Fibroblast of lung (primary cell): Measurements from ENCODE around the gene PRKCG. TPM values are rescaled to one million over a fixed set of nuclear protein-coding genes. Genes with fewer than 3 reads are reported as not detected.

ENCODE experiments used
- DNase-seq, 2 donors: peaks; one replicate each; pipeline versions ENCODE4 v3.0.0 to v3.0.0-alpha.2; 2010; ENCODE audit warnings: low read depth in 2 of 2
- H2AFZ ChIP-seq: 2 replicates; pipeline ENCODE4 v1.5.1; 2012; ENCODE audit warnings: low read length, control low read depth, inconsistent platforms
- H3K27ac ChIP-seq: 2 replicates; pipeline ENCODE4 v1.5.1; 2011; ENCODE audit warnings: low read length, control low read depth; ENCODE audit not compliant: insufficient read depth
- H3K27me3 ChIP-seq: 2 replicates; pipeline ENCODE4 v1.5.1; 2011; ENCODE audit warnings: mild to moderate bottlenecking, low read length; ENCODE audit not compliant: control insufficient read depth, insufficient read depth
- H3K36me3 ChIP-seq: 2 replicates; pipeline ENCODE4 v1.5.1; 2011; ENCODE audit warnings: low read length; ENCODE audit not compliant: control insufficient read depth, insufficient read depth
- H3K4me1 ChIP-seq: 2 replicates; pipeline ENCODE4 v1.5.1; 2011; ENCODE audit warnings: low read length; ENCODE audit not compliant: control insufficient read depth, insufficient read depth; ENCODE audit errors: extremely low read depth
- H3K4me2 ChIP-seq: 2 replicates; pipeline ENCODE4 v1.5.1; 2011; ENCODE audit warnings: low read length, control low read depth; ENCODE audit not compliant: insufficient read depth; ENCODE audit errors: extremely low read depth
- H3K4me3 ChIP-seq, 4 experiments: fragments of 200-600 bp in 1 of 4; sonication (generic) in 1 of 4; replicated peaks in 1 of 4; 2 replicates each; pipeline ENCODE4 v1.5.1; 2011 to 2016; ENCODE audit warnings: low read length in 4 of 4, low read depth in 3 of 4, mild to moderate bottlenecking in 3 of 4, control low read depth in 2 of 4, inconsistent platforms in 1 of 4, mixed read lengths in 1 of 4; ENCODE audit not compliant: insufficient read depth in 1 of 4; ENCODE audit errors: control extremely low read depth in 1 of 4
- H3K79me2 ChIP-seq: 2 replicates; pipeline ENCODE4 v1.5.1; 2012; ENCODE audit warnings: mild to moderate bottlenecking, low read length, inconsistent platforms; ENCODE audit not compliant: control insufficient read depth, insufficient read depth
- H3K9ac ChIP-seq: 2 replicates; pipeline ENCODE4 v1.5.1; 2011; ENCODE audit warnings: mild to moderate bottlenecking, low read length, control low read depth; ENCODE audit not compliant: insufficient read depth
- H3K9me3 ChIP-seq: 2 replicates; pipeline ENCODE4 v1.5.1; 2012; ENCODE audit warnings: low read depth, low read length; ENCODE audit not compliant: control insufficient read depth, insufficient read depth
- H4K20me1 ChIP-seq: 2 replicates; pipeline ENCODE4 v1.5.1; 2011; ENCODE audit warnings: low read length; ENCODE audit not compliant: control insufficient read depth, insufficient read depth; ENCODE audit errors: extremely low read depth
- CTCF ChIP-seq, 2 donors: IDR thresholded peaks in 1 of 2; conservative IDR thresholded peaks in 1 of 2; 1 replicate in 1 of 2; 2 replicates in 1 of 2; pipeline ENCODE4 v1.5.1; 2011 to 2012; ENCODE audit warnings: low read length in 2 of 2, control low read depth in 1 of 2, inconsistent platforms in 1 of 2, low read depth in 1 of 2, mild to moderate bottlenecking in 1 of 2
- EZH2 ChIP-seq: IDR thresholded peaks from 2 replicates; pipeline ENCODE4 v1.5.1; 2012; ENCODE audit warnings: low read length, control low read depth, mild to moderate bottlenecking; ENCODE audit errors: missing control alignments
- polyA plus RNA-seq, 2 donors: library from polyadenylated mRNA; depleted of rRNA in 1 of 2; stranded (reverse) in 1 of 2; unstranded in 1 of 2; fragments of >200 nt; gene quantifications; 2 replicates each; pipeline ENCODE4 v1.2.1, GENCODE V29; 2011 to 2012; ENCODE audit warnings: missing spikeins in 1 of 2
- total RNA-seq: library from RNA; depleted of rRNA; stranded (reverse); fragments of >200 nt; gene quantifications from 2 replicates; pipeline ENCODE4 v1.2.1, GENCODE V29; 2014

Gene PRKCG
- total and polyA plus RNA-seq, 2 donors (not counting 1 experiment from before 2014, with no cell fraction given) = not detected

- H4K20me1 ChIP-seq = no peaks in the 10 kb centered on the region
Measured at GRCh38 chr19:53870485-53870844, 11.5 kb upstream of the PRKCG start.

GRCh38 chr19:53871454-53871853 is 10.5 kb upstream of the PRKCG start:
- H2AFZ ChIP-seq = no peak overlapping the region
- no peak overlapping the region for H3K4me3 ChIP-seq
- H3K9ac ChIP-seq = no peak overlapping the region
- H3K27me3 ChIP-seq = no peaks in the 10 kb centered on the region
- TF ChIP-seq EZH2 (no peak), CTCF (conservative IDR thresholded peaks at IDR 0.05 in 1 of 2, IDR thresholded peaks at IDR 0.05 in 1 of 2; ENCODE audit: low read depth in 1 of 2, low read length in 2 of 2) (no peak)
- no peak overlapping the region for H3K4me2 ChIP-seq
- H3K36me3 ChIP-seq = peaks cover 18% of the 10 kb centered on the region
- peaks cover 30% of the 10 kb centered on the region for H3K79me2 ChIP-seq
- no peak for DNase-seq
- H3K27ac ChIP-seq = no peak overlapping the region
- no peaks in the 10 kb centered on the region for H3K9me3 ChIP-seq
- H3K4me1 ChIP-seq = peaks cover 4% of the 10 kb centered on the region
- no peaks in the 10 kb centered on the region for H4K20me1 ChIP-seq

More at GRCh38 chr19:53870485-53870844, 11.5 kb upstream of the PRKCG start:
- H3K4me1 ChIP-seq = peaks cover 7% of the 10 kb centered on the region
- peaks cover 18% of the 10 kb centered on the region for H3K36me3 ChIP-seq
- H3K9ac ChIP-seq = no peak overlapping the region
- DNase-seq = peak in 1 of 2 donors; percentile 20
- peak overlapping the region; percentile 32 for H3K4me2 ChIP-seq
- H3K27ac ChIP-seq = no peak overlapping the region
- no peak overlapping the region for H2AFZ ChIP-seq
- peak overlapping the region in 2 of 4 experiments; percentile 15 to 41 for H3K4me3 ChIP-seq
- H3K9me3 ChIP-seq = no peaks in the 10 kb centered on the region
- peaks cover 30% of the 10 kb centered on the region for H3K79me2 ChIP-seq
- no peak for TF ChIP-seq EZH2
- no peak for TF ChIP-seq CTCF (conservative IDR thresholded peaks at IDR 0.05 in 1 of 2, IDR thresholded peaks at IDR 0.05 in 1 of 2; ENCODE audit: low read depth in 1 of 2, low read length in 2 of 2)
- no peaks in the 10 kb centered on the region for H3K27me3 ChIP-seq

GRCh38 chr19:53872762-53873161 is 9.2 kb upstream of the PRKCG start:
- no peak overlapping the region for H3K4me2 ChIP-seq
- H3K79me2 ChIP-seq = peaks cover 29% of the 10 kb centered on the region
- no peaks in the 10 kb centered on the region for H3K9me3 ChIP-seq
- H3K36me3 ChIP-seq = peaks cover 18% of the 10 kb centered on the region
- no peak overlapping the region for H3K27ac ChIP-seq
- H4K20me1 ChIP-seq = no peaks in the 10 kb centered on the region
- no peak for DNase-seq
- H2AFZ ChIP-seq = no peak overlapping the region
- no peak overlapping the region for H3K9ac ChIP-seq
- TF ChIP-seq EZH2 (no peak), CTCF (conservative IDR thresholded peaks at IDR 0.05 in 1 of 2, IDR thresholded peaks at IDR 0.05 in 1 of 2; ENCODE audit: low read depth in 1 of 2, low read length in 2 of 2) (no peak)
- peaks cover 2% of the 10 kb centered on the region for H3K4me1 ChIP-seq
- no peaks in the 10 kb centered on the region for H3K27me3 ChIP-seq
- no peak overlapping the region for H3K4me3 ChIP-seq
